ENCODE data around the gene BRD1. TPM values are rescaled to one million over a fixed set of nuclear protein-coding genes. Genes with fewer than 3 reads are reported as not detected.

The BRD1 gene
- total RNA-seq, 1 donor from 2014 or later, result 32.4 TPM

DNA sequence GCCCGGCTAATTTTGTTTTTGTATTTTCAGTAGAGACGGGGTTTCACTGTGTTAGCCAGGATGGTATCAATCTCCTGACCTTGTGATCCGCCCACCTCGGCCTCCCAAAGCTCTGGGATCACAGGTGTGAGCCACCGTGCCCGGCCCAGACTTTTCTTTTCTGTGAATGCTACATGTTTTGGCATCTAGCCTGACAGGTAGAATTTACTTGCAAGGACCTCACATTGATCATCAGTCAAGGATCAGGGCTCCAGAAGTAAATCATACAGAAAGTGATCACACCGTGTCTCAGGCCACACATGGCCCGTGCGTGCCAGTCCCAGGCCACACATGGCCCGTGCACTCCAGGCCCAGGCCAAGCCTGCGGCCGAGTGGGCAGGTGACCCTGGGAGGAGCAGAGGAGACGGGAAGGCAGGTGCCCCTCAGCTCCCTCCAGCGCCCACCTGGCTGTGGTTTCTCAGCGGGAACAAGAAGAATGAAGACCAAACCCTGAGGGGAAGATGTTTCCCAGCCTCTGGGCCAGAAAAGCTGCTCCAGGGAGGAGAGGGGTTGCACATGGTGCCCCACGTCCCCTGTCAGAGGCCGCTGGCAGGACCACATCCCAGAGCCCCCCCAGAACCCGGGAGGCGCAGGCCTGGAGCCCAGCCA is 76.2 kb downstream of the BRD1 start:
- no peaks in the 10 kb centered on the region for H3K36me3 ChIP-seq (ENCODE audit: insufficient read depth, low read length)
- no peak overlapping the region for H3K4me3 ChIP-seq (ENCODE audit: insufficient read depth, low read depth, low read length)
- Mint-ChIP-seq H3K4me3 (ENCODE audit: unreplicated experiment) (no peak overlapping the region), H3K4me1 (ENCODE audit: low read depth, unreplicated experiment) (no peaks in the 10 kb centered on the region), H3K9me3 (ENCODE audit: unreplicated experiment) (peaks cover 6% of the 10 kb centered on the region), H3K36me3 (ENCODE audit: low read depth, unreplicated experiment) (no peaks in the 10 kb centered on the region), H3K27ac (ENCODE audit: unreplicated experiment) (no peak overlapping the region), H3K27me3 (ENCODE audit: low read depth, unreplicated experiment) (peaks cover 13% of the 10 kb centered on the region)
- H2AFZ ChIP-seq (ENCODE audit: low read depth, low read length), result no peak overlapping the region
- FAIRE-seq, result no peak
- peaks cover 4% of the 10 kb centered on the region for H3K9me3 ChIP-seq (ENCODE audit: insufficient read depth, low read depth, low read length)
- TF ChIP-seq, protein P1, sequence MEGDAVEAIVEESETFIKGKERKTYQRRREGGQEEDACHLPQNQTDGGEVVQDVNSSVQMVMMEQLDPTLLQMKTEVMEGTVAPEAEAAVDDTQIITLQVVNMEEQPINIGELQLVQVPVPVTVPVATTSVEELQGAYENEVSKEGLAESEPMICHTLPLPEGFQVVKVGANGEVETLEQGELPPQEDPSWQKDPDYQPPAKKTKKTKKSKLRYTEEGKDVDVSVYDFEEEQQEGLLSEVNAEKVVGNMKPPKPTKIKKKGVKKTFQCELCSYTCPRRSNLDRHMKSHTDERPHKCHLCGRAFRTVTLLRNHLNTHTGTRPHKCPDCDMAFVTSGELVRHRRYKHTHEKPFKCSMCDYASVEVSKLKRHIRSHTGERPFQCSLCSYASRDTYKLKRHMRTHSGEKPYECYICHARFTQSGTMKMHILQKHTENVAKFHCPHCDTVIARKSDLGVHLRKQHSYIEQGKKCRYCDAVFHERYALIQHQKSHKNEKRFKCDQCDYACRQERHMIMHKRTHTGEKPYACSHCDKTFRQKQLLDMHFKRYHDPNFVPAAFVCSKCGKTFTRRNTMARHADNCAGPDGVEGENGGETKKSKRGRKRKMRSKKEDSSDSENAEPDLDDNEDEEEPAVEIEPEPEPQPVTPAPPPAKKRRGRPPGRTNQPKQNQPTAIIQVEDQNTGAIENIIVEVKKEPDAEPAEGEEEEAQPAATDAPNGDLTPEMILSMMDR (IDR thresholded peaks at IDR 0.05; ENCODE audit: insufficient read depth, low read depth, low read length), result no peak
- TF ChIP-seq EZH2 (IDR thresholded peaks at IDR 0.05; ENCODE audit: insufficient read depth, low read length), result no peak
- no peaks in the 10 kb centered on the region for H4K20me1 ChIP-seq (ENCODE audit: insufficient read depth, low read length)
- DNase-seq (ENCODE audit: low read depth), result no peak
- no peak overlapping the region for H3K4me2 ChIP-seq (ENCODE audit: low read length)
- H3K9ac ChIP-seq (ENCODE audit: low read length), result no peak overlapping the region
- H3K27me3 ChIP-seq (ENCODE audit: insufficient read depth, low read length), result peaks cover 3% of the 10 kb centered on the region
- no peaks in the 10 kb centered on the region for H3K79me2 ChIP-seq (ENCODE audit: insufficient read depth, low read length)
- no peak overlapping the region for H3K27ac ChIP-seq (ENCODE audit: low read depth, low read length)
- no peaks in the 10 kb centered on the region for H3K4me1 ChIP-seq (ENCODE audit: insufficient read depth, low read length)

DNA sequence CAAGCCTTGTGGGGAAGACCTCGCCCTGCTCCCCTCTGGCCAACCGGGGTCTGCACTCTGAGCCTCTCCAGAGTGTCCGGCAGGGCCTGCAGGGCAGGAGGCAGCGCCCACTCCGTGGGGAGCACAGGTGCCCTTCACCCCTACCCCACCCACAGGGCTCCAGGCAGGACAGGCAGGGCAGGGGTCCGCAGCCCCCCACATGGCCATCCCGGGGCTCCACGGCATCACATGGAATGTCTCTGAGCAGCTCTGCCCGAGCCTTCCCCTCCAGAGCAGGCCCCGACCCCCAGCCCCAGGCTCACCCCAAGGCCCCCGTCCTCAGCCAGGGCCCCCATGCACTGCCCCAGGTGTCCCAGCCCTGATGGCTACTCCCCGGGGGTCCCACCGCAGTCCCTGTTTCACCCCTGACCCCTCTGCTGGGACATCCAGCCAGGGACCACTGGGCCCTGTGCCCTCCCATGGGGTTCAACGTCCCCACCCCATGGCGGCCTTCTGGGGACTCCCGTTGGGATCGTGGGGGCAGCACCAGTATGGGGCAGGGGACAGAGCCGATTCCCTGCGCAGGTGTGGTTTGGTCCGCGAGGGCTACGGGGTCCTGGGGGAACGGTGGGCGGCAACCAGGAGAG is 77.7 kb downstream of the BRD1 start:
- Mint-ChIP-seq H3K27me3 (ENCODE audit: low read depth, unreplicated experiment) (peaks cover 8% of the 10 kb centered on the region), H3K27ac (ENCODE audit: unreplicated experiment) (no peak overlapping the region), H3K36me3 (ENCODE audit: low read depth, unreplicated experiment) (no peaks in the 10 kb centered on the region), H3K4me1 (ENCODE audit: low read depth, unreplicated experiment) (no peaks in the 10 kb centered on the region), H3K4me3 (ENCODE audit: unreplicated experiment) (no peak overlapping the region), H3K9me3 (ENCODE audit: unreplicated experiment) (peaks cover 11% of the 10 kb centered on the region)
- H3K4me2 ChIP-seq (ENCODE audit: low read length), result no peak overlapping the region
- H2AFZ ChIP-seq (ENCODE audit: low read depth, low read length), result no peak overlapping the region
- FAIRE-seq (no peak), DNase-seq (ENCODE audit: low read depth) (no peak)
- H3K27ac ChIP-seq (ENCODE audit: low read depth, low read length), result no peak overlapping the region
- H3K36me3 ChIP-seq (ENCODE audit: insufficient read depth, low read length), result no peaks in the 10 kb centered on the region
- H3K79me2 ChIP-seq (ENCODE audit: insufficient read depth, low read length), result no peaks in the 10 kb centered on the region
- no peak overlapping the region for H3K9ac ChIP-seq (ENCODE audit: low read length)
- peaks cover 4% of the 10 kb centered on the region for H3K9me3 ChIP-seq (ENCODE audit: insufficient read depth, low read depth, low read length)
- H3K27me3 ChIP-seq (ENCODE audit: insufficient read depth, low read length), result peaks cover 3% of the 10 kb centered on the region
- TF ChIP-seq EZH2 (IDR thresholded peaks at IDR 0.05; ENCODE audit: insufficient read depth, low read length), result no peak
- TF ChIP-seq, protein P1 (IDR thresholded peaks at IDR 0.05; ENCODE audit: insufficient read depth, low read depth, low read length), result no peak
- H3K4me1 ChIP-seq (ENCODE audit: insufficient read depth, low read length), result no peaks in the 10 kb centered on the region
- H3K4me3 ChIP-seq (ENCODE audit: insufficient read depth, low read depth, low read length), result no peak overlapping the region
- no peaks in the 10 kb centered on the region for H4K20me1 ChIP-seq (ENCODE audit: insufficient read depth, low read length)

- Mint-ChIP-seq H3K27me3 (ENCODE audit: low read depth, unreplicated experiment) (peaks cover 6% of the 10 kb centered on the region), H3K4me3 (ENCODE audit: unreplicated experiment) (no peak overlapping the region), H3K4me1 (ENCODE audit: low read depth, unreplicated experiment) (no peaks in the 10 kb centered on the region), H3K9me3 (ENCODE audit: unreplicated experiment) (peaks cover 12% of the 10 kb centered on the region), H3K36me3 (ENCODE audit: low read depth, unreplicated experiment) (no peaks in the 10 kb centered on the region), H3K27ac (ENCODE audit: unreplicated experiment) (no peak overlapping the region)
- H3K9ac ChIP-seq (ENCODE audit: low read length), result no peak overlapping the region
- FAIRE-seq, result no peak
- no peaks in the 10 kb centered on the region for H4K20me1 ChIP-seq (ENCODE audit: insufficient read depth, low read length)
- H3K27me3 ChIP-seq (ENCODE audit: insufficient read depth, low read length), result no peaks in the 10 kb centered on the region
- H2AFZ ChIP-seq (ENCODE audit: low read depth, low read length), result no peak overlapping the region
- no peaks in the 10 kb centered on the region for H3K36me3 ChIP-seq (ENCODE audit: insufficient read depth, low read length)
- no peak for DNase-seq (ENCODE audit: low read depth)
- TF ChIP-seq EZH2 (IDR thresholded peaks at IDR 0.05; ENCODE audit: insufficient read depth, low read length), result no peak
- TF ChIP-seq, protein P1 (IDR thresholded peaks at IDR 0.05; ENCODE audit: insufficient read depth, low read depth, low read length), result no peak
- peaks cover 8% of the 10 kb centered on the region for H3K9me3 ChIP-seq (ENCODE audit: insufficient read depth, low read depth, low read length)
- H3K4me1 ChIP-seq (ENCODE audit: insufficient read depth, low read length), result no peaks in the 10 kb centered on the region
- H3K27ac ChIP-seq (ENCODE audit: low read depth, low read length), result no peak overlapping the region
- no peak overlapping the region for H3K4me2 ChIP-seq (ENCODE audit: low read length)
- no peak overlapping the region for H3K4me3 ChIP-seq (ENCODE audit: insufficient read depth, low read depth, low read length)
- no peaks in the 10 kb centered on the region for H3K79me2 ChIP-seq (ENCODE audit: insufficient read depth, low read length)
Observed at GRCh38 chr22:49749227-49749626, 78.4 kb downstream of the BRD1 start.

Data from astrocyte (in vitro differentiated cells and primary cell).